ENCODE data around the gene HUNK.

HUNK gene

DNA sequence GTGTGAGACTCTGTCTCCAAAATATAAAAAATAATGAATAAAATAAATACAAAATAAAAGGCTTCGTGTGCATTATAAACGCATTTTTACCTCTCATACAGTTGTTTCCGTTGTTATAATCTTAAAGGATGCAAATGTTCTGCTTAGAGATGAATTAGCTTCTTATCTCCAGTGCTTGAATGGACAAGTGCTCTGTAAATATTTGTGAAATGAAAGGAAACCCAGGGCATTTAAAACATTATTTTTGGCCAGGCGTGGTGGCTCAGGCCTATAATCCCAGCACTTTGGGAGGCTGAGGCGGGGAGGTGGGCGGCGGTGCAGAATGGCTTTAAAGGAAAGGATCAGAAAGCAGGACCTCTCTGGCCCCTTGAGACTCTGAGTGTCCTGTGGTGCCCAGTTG is 94.5 kb downstream of the HUNK start:
- no peak for DNase-seq

DNA sequence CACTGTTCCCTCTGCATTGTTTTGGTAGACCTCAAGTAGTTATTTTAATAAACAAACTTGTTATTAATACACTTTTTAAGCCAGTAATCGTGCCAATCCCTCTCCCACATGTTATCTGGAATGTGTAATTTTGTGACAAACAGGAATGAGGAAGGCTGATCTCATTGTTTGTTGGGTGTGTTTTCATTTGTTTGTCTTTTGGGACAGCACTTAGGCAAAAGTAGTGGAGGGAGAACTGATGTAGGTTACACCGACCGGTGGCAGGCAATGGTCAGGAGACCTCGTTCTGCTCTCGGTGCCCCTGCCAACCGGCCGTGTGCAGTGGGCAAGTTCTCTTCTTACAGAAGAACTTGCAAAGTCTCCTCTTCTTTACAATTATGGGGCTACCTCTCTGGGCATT is 99.8 kb downstream of the HUNK start:
- DNase-seq = no peak

DNA sequence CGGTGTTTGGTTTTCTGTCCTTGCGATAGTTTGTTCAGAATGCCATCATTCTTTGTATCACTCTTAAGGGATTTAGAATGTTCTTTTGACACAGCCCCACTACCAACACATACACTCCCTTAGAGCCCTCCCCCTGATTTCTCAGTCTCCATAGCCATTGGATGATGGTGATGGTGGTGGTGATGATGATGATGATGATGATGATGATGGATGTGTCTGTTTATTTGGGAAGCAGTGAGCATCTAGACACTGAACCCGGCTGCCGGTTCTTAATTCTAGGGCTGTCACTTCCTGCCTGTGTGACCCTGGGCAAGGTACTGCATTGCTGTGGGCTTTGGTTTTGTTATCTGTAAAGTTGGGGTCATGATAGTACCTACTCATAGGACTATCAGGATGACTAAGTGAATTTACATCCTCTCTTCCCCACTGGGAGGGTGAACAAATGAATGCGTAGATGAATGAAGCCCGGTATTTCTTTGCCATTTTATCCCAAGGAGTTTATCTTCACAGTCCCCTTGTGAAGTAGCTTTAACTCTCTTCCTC is 100.7 kb downstream of the HUNK start:
- no peak for DNase-seq

DNA sequence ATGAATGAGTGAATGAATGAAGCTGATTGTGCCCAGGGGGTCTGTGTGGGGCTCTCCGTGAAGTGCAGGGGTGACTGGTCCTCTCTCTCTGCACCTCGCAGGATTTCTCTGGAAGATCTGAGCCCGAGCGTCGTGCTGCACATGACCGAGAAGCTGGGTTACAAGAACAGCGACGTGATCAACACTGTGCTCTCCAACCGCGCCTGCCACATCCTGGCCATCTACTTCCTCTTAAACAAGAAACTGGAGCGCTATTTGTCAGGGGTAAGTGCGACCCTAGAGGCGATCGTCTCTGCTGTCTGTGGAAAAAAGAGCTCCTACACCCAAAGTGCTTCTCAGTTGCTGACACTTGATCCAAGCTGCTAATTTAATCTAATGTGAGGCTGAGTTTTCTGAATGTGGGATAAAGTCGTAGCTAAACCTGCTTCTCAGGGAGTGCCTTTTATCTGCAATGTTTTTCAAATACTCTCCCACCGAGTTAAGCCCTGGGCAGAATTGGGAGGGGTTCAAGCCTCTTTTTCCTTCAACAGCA is 101.7 kb downstream of the HUNK start:
- no peak for DNase-seq

DNA sequence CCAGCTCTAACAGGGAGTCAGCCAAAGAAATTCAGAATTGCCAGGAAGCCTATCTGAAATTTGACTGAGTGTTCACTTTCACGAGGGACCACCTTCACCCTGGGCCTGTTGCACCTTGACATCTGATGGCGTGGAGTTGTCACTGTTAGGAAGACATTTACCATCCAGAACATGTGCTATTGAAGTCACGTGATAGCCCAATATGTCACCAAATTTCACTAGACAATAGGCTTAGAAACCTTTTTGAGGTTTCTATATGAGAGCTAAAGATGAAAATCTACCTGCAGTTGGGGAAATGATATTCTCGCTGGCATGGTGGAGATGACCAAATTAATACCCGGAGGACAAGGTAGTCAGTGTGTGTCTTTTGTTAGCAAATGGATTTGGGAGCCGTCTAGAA is 102.7 kb downstream of the HUNK start:
- DNase-seq = no peak

DNA sequence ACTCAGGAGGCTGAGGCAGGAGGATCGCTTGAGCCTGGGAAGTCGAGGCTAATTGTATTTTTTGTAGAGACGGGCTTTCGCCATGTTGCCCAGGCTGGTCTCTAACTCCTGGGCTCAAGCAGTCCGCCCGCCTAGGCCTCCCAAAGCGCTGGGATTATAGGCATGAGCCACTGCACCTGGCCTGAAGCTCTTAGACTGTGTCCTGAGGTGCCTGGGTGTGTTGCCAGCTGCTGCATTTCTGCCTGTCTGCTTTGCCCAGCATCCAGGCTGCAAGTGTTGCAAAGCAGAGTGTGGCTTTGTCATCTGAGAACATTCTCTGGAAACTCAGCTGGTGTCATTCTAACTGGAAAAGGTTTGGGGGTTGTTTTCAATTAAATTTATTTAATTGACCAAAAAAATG is 105.0 kb downstream of the HUNK start:
- no peak for DNase-seq

DNA sequence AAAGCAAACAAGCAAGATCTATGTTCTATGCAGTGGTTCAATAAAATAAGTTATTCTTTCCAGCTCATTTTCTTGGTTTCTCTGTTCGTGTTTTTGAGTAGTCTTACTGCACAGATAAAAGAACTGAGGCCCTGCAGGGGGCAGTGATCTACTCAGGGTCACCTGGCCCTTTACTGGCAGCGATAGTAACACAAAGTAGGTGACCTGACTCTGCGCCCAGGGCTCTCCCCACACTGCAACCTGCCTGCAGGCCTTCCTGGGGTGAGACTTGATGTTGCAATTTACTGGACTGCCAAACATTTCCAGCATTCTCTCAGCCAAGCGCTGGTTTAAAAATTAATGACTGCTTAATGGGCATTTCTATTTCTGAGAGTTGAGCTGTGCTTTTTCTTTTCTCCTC is 110.3 kb downstream of the HUNK start:
- no peak for DNase-seq

DNA sequence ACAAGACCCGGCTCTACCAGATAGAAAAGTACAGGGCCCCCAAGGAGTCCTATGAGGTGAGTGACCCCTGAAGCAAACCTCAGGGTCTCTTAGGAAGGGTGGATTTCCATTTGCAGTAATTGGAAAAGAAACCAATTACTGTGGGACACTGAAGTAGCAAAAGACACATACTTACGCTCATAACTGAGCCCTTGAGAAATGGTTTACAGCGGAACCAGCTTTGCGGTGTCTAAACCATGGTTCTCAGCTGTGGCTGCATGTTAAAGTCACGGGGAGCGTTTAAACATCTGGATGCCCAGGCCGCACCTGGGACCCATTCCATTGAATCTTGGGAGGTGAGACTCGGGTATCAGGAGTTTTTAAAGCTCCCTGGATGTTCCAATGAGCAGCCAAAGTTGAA is 110.7 kb downstream of the HUNK start:
- no peak for DNase-seq

DNA sequence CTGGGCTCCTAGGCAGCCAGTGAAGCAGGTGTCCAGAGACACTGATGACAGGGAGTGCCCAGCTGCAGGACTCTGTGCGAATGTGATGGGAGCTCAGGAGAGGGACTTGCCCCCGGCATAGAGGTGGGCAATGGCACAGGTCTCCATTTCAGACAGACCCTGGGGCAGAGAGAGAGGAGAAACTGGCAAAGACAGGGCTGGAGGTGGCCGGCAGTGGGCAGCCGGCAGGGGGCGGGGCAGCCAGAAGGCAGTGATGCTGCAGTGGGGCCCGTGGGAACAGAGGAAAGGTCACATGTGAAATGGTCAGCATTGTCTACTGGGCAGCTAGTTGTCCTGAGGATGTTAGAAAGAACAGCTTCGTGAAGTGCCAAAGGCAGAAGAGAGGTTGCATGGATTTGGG is 112.6 kb downstream of the HUNK start:
- no peak for DNase-seq

DNA sequence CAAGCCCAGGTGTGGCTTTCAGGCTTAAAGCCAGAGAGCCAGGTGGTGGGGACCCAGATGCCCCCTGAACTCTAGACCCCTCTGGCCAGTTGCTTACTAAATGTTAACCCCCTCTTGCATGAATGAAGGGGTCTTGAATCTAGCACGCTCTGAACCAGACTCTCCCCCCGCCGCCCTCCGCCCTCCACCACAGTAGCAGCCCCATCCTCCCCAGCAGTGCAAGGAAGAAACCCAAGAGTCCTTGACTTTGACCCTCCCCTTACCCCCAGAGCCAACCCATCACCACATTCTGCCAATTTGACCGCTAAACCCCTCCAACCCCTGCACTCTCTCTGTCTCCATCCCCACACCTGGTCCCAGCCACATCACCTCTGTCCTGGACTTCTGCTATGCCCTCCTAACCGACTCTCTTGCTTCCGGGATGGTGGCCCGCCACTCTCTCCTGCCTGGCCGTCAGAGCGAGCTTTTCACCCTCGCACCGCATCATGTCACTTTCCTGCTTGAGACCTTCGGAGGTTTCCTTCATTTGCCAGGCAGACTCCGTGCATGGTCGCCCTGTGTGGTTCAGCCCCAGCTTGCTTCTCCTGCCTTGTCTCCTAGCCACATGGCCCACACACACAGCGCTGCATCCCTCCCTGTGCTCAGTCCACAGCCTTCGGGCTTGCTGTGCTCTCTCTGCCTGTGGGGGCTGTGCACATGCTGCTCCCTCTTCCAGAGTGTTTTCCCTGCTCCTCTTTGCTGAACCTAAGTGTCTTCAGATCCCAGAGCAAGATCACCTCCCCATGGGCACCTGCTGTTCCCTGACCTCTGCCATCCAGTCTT is 113.4 kb downstream of the HUNK start:
- no peak for DNase-seq

DNA sequence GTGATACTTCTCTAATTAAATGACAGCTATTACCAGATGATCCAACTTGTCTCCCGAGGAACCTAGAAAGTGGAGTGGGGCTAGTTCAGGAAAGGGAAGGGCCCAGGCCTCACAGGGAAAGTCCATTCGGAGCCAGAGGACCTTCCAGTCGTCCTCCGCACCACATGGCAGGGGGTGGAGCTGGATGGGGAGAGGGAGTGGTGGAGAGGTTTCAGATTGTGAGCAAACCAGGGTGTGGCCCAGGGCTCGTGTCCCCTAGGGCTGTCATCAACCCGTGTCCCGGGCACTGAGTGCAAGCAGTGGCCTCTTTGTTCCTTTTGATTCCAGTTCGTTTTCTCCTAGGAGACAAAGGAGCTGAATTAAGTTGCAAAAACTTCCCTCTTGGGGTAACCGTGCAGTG is 114.9 kb downstream of the HUNK start:
- no peak for DNase-seq

DNA sequence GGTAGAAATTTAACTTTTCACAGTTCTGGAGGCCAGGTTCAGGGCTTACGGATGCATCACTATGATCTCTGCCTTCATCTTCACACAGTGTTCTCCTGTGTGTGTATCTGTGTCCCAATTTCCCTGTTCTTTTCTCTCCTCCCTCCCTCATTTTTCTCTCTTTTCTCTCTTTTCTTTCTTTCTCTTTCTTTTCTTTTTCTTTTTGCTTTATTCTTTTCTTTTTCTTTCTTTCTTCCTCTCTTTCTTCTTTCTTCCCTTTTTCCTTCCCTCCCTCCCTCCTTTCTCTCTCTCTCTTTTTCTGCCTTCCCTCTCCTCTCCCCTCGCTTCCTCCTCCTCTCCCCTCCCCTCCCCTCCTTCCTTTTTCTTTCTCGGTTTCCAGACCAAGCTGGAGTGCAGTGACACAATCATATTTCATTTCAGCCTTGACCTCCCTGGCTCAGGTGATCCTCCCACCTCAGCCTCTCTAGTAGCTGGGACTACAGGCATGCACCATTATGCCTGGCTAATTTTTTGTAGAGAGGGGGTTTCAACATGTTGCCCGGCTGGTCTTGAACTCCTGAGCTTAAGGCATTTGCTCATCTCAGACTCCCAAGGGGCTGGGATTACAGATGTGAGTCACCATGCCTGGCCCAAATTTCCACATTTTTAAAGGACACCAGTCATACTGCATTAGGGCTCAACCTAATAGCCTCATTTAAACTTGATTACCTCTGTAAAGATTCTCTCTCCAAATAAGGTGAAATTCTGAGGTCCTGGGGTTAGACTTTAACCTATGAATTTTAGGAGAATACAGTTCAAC is 115.9 kb downstream of the HUNK start:
- no peak for DNase-seq

DNA sequence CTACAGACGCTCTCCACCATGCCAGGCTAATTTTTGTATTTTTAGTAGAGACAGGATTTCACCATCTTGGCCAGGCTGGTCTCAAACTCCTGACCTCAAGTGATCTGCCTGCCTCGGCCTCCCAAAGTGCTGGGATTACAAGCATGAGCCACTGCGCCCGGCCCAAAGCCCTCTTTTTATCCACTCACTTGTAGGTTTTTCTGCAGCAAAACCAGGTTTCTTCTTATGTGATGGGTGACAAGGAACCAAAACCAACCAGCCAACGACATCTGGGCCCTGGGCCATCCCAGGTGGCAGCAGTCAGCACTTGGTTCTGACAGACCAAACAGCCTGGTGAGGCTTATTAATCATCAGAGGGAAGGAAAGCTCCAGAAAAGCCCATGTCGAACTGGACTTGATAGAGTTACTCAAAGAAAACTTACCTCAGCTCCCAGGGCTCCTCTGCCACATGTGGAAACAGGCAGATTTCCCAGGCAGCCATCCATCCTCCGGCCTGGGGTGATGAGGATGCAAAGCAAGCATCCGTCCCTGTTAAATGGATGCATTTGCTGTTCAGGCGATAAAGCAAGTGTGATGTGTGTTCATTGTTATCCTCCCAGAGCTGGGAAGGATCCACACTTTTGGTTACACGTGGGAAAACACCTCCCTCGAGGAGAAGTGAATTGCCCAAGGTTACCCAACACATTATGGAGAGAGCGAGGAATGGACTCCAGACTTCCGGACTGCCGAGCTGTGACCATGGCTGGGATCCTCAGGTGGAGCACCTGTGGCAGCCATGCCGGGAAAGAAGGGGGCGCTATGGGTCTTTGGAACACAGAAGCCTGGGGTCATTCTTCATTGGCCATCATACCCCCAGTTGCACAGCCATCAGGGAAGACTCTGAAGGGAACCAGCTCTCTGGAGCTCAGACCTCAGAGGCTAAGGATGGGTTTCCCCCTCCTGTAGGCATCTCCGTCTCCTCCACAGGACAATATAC is 118.8 kb downstream of the HUNK start:
- DNase-seq = no peak

DNA sequence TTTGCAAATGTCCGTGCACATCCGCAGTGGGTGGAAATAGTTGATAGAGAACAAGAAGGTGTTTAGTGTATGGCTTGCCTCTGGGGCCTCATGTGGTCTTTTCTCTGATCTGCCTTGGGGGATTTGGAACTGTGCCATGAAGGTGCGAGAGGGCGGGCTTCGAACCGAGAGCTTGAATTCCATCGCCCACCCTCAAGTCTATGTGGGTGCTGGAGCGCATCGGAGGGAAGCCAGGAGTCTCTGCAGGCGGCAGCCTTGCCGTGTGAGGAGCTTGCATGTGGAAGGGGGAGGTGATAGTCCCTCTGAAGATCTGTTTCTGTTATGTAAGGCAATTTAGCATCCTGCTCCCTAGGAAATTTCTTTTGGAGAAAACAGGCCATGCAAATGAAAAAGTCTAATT is 119.6 kb downstream of the HUNK start:
- DNase-seq = no peak

DNA sequence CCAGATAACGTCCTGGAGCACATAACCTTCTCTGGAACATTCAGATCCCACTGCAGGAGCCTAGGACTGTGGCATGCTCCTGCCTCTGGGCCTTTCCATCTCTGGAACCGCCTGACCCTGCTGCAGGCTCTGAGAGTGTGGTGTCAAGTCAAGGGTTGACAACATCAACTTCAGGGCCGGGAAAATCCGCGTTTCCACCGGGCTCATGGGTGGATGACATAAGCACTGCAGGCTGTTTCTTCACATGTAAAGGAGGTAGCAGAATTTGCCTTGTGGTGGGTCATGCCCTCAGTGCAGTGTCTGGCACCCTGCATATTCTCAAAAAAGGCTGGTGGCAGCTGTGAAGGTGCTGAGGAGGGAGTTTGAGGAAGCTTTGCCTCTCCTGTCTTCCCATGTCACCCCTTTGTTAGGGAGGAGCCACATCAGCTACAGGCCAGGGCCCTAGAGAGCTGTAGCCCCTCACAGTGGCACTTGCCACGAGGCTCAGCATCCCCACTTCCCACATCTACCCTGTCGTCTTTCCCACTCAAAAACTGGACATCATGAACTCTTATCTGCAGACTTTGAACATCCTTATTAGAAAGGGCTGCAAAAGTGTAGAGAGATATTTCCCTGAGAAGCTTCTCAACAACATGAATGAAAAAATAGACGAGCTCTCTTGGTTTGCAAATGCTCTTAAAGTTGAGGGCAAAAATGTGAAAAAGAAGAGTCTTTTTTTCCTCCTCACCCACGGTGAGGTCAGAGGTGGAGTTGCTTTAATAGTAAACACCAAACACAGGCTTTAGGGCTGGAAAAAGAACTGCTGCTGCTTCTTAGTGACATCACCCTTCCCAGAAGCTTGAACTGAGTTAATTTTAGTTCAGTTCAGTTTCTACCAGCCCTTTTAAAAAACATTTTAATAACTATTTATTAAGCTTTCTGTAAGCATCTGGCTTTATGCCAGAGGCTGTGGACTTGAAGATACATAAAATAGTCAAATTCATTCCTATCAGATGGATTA is 121.3 kb downstream of the HUNK start:
- no peak for DNase-seq

DNA sequence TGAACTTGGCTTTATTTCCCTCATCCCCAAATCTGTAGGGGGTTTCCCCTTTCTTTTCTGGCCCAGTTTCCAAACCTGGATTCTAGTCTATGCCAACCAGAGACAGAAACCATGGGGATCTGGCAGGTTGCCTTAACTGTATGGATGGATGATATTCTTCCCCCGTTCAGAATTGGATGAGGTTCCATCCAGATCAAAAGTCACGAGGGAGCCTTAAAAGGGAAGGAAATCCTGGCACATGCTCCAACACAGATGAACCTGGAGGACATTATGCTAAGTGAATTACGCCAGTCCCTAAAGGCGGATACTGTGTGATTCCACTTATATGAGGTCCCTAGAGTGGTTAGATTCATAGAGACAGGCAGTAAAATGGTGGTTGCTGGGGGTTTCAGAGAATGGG is 124.4 kb downstream of the HUNK start:
- no peak for DNase-seq

DNA sequence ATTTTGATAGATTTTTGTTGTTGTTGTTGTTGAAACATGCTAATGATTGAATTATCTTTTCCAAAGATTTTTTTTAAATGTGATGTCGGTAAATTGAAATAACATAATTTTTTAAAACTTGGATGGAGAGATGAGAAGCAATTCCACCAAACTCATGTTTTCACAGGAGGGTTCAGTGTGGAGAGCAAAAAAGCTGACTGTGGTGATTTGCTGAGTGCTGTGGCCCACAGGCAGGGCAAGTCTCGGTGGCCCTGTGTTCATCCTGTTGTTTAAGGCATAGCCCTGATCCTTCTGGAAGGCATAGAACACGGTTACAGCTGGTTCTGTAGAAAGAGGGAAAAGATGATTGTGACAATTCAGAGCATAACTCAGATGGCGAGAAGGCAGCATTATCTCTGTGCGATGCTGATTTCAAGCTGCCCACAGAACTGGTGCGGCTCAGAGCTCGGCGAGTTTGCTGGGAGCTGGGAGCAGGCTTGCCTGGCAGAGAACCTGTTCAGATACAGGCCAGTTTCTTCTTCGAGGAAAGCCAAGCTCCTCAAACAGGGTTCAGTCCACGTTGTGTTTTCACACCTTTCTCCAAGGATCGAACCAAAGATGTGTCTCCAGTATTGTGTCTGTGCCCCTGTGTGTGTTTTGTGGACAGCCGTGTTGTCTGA is 127.1 kb downstream of the HUNK start:
- no peak for DNase-seq

DNA sequence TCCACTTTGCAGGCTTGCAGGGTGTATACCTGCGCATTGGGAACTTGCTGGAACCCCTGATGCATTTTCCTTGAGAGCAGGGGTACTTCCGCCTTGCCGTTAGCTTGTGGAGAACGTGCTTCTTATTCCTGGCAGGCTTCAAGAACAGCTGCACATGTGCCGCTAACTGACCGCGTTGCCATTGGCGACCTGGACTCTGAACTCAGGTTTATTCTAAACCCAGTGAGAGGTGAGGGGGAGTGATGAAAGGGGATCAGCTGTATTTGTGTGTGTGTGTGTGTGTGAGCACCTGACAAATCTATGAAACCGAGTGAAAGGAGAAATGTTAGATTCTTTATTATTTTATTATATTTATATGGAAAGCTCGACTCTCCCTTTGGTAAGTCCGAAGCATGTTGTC is 128.6 kb downstream of the HUNK start:
- no peak for DNase-seq

DNA sequence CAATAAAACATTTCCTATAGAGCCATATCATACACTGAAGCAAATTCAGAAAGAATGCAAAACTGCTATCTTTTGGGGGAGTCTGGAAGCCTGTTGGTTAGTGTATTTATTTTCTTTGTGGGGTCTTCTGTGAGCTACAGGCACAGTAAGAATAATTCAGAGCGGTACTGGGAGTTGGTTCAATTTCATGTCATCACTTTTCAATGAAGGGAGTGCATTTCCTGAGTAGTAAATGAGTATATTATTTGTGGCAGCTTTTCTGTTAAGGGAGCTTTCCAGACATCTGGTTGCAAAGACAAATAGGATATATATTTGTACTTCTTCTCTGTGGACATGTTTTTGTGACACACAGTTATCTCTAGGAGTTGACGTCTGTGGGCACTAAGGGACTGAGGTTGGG is 130.6 kb downstream of the HUNK start:
- no peak for DNase-seq

DNA sequence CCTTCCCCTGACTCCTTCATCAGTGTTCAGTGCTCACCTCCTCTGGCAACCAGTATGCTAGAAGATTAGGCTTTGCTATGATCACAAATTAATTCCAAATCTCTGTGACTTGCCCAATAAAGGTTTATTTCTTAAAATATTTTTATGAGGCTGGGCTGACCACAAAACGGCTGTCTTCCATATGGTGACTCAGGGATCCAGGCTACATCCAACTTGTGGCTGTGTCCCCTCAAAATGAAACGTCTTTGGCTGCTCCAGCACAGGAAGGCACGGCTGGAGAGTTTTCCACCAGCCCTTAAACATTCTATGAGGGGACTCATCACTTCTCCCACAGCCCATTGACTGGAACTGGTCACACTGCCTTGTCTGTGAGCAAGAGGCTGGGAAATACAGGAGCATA is 131.5 kb downstream of the HUNK start:
- DNase-seq = no peak

DNA sequence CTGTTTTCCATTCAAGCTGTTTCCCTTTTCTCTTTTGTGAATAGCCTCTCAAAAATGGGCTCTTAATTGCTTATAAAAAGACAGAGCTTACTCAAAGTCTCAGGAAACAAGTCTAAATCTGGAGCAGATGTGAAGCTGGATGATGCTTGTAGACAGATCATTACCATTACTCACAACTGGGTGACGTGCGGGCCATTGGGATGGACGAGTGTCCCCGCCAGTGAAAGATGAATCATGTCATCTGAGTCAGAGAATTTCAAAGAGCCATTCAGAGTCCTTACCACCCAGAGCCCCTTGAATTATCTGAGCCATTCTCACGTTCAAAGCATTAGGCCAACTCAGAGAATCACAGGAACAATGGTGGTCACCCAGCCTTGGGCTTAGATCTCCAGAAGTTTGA is 134.6 kb downstream of the HUNK start:
- no peak for DNase-seq

All from NCI-H226 (cell line).